Measurements from ENCODE around the gene TMEM164. TPM values are rescaled to one million over a fixed set of nuclear protein-coding genes. Genes with fewer than 3 reads are reported as not detected.

The TMEM164 gene
- total and polyA plus RNA-seq, 2 experiments from 2014 or later: 3.4 to 17.2 TPM

GRCh38 chrX:110044346-110045249 lies 41.7 kb downstream of the TMEM164 start:
- no peak overlapping the region for H3K4me3 ChIP-seq
- Mint-ChIP-seq H3K4me3 (no peak overlapping the region), H3K36me3 (ENCODE audit: low read depth) (no peaks in the 10 kb centered on the region), H3K27me3 (ENCODE audit: insufficient read depth, low read depth, poor library complexity) (no peaks in the 10 kb centered on the region), H3K9me3 (no peaks in the 10 kb centered on the region), H3K27ac (no peak overlapping the region), H3K4me1 (peaks cover 35% of the 10 kb centered on the region)
- ATAC-seq: no peak
- H3K9me2 ChIP-seq (ENCODE audit: insufficient read depth): no peaks in the 10 kb centered on the region
- H3K27me3 ChIP-seq (ENCODE audit: insufficient read depth): no peaks in the 10 kb centered on the region
- H3K79me2 ChIP-seq (replicated peaks; ENCODE audit: insufficient read depth): no peaks in the 10 kb centered on the region
- H2AFZ ChIP-seq: no peak overlapping the region
- no peak overlapping the region for H3K27ac ChIP-seq (ENCODE audit: low read depth)
- no peaks in the 10 kb centered on the region for H4K20me1 ChIP-seq (replicated peaks; ENCODE audit: insufficient read depth)
- peaks cover 16% of the 10 kb centered on the region for H3K4me1 ChIP-seq (ENCODE audit: insufficient read depth)
- H3K4me2 ChIP-seq: no peak overlapping the region
- H3F3A ChIP-seq (replicated peaks; ENCODE audit: low read depth): no peaks in the 10 kb centered on the region
- no peaks in the 10 kb centered on the region for H3K36me3 ChIP-seq (ENCODE audit: insufficient read depth)
- no peak for DNase-seq (ENCODE audit: low spot score)
- no peak for TF ChIP-seq ZNF331 (CRISPR knock-in tag; IDR thresholded peaks at IDR 0.05; ENCODE audit: low read depth)
- TF ChIP-seq NANOG (IDR thresholded peaks at IDR 0.05; ENCODE audit: borderline replicate concordance): no peak
- no peak for TF ChIP-seq CREB1 (CRISPR knock-in tag; IDR thresholded peaks at IDR 0.05; ENCODE audit: low read depth)
- no peak for TF ChIP-seq EZH2phosphoT487 (IDR thresholded peaks at IDR 0.05; ENCODE audit: unreplicated experiment)
- no peak for TF ChIP-seq JUNB (IDR thresholded peaks at IDR 0.05; ENCODE audit: unreplicated experiment)
- TF ChIP-seq ZNF114 (CRISPR knock-in tag; IDR thresholded peaks at IDR 0.05): no peak
- TF ChIP-seq ETS1 (IDR thresholded peaks at IDR 0.05): no peak
- TF ChIP-seq POLR2AphosphoS5 (IDR thresholded peaks at IDR 0.05; ENCODE audit: low read depth): no peak
- no peak for TF ChIP-seq STAT1 (IDR thresholded peaks at IDR 0.05; ENCODE audit: unreplicated experiment)
- TF ChIP-seq EZH2 (IDR thresholded peaks at IDR 0.05; ENCODE audit: low read depth, unreplicated experiment): no peak
- no peak for TF ChIP-seq CTCF (conservative IDR thresholded peaks at IDR 0.05; ENCODE audit: low read depth in 2 of 2)
- TF ChIP-seq ZNF462 (CRISPR knock-in tag; IDR thresholded peaks at IDR 0.05): no peak
